Tibial nerve (tissue), 3 donors: ENCODE data around the gene WT1.

Experiments used
- CTCF ChIP-seq, 5 experiments: fragments of 200-600 bp in 3 of 5; fragments of 450-650 bp in 2 of 5; sonication (generic) in 3 of 5; IDR thresholded peaks; one replicate each; pipeline ENCODE4 v1.5.1; 2016 to 2019; ENCODE audit warnings: antibody characterized with exemption in 5 of 5, mild to moderate bottlenecking in 3 of 5, moderate library complexity in 2 of 5
- POLR2A ChIP-seq, 2 donors: fragments of 450-650 bp; IDR thresholded peaks; one replicate each; pipeline ENCODE4 v1.6.1; 2017; ENCODE audit warnings: antibody characterized with exemption in 2 of 2, mild to moderate bottlenecking in 2 of 2, moderate library complexity in 2 of 2

GRCh38 chr11:32440312-32440908, 5.1 kb upstream of the WT1 start:
- TF ChIP-seq CTCF (IDR thresholded peaks at IDR 0.05) (no peak), POLR2A (IDR thresholded peaks at IDR 0.05) (no peak)
